ENCODE measurements around the gene STIM1. TPM values are rescaled to one million over a fixed set of nuclear protein-coding genes. Genes with fewer than 3 reads are reported as not detected.

The STIM1 gene
- total RNA-seq, 1 experiment from 2014 or later, result 15.2 TPM

- Histone ChIP-seq H3K14ac (ENCODE audit: insufficient read depth, low read length) (no peak overlapping the region), H3K18ac (ENCODE audit: insufficient read length, low read depth, low read length) (no peak overlapping the region), H3K27ac (ENCODE audit: insufficient read length, low read depth, low read length) (no peak overlapping the region), H4K5ac (ENCODE audit: insufficient read length, low read depth, low read length) (no peak overlapping the region), H2BK5ac (ENCODE audit: insufficient read length, low read length) (no peak overlapping the region), H3K9ac (ENCODE audit: extremely low read depth, insufficient read length, low read length) (no peak overlapping the region), H4K20me1 (ENCODE audit: control insufficient read depth, insufficient read depth, insufficient read length) (no peaks in the 10 kb centered on the region), H3K56ac (ENCODE audit: insufficient read length, low read depth, low read length) (no peak overlapping the region), H2AFZ (ENCODE audit: low read length) (no peak overlapping the region), H3K4me2 (ENCODE audit: insufficient read depth, insufficient read length, low read length) (peak overlapping the region; percentile 40), H2BK20ac (ENCODE audit: low read depth, low read length, poor library complexity, severe bottlenecking) (no peak overlapping the region), H2BK15ac (ENCODE audit: low read depth, low read length) (no peak overlapping the region), H4K8ac (replicated peaks; ENCODE audit: insufficient read length, low read depth, low read length) (no peak overlapping the region), H3K27me3 (ENCODE audit: insufficient read depth, low read length) (no peaks in the 10 kb centered on the region; the same call in 1 of the 2 replicates), H3K23me2 (ENCODE audit: insufficient read length, low read depth, low read length, poor library complexity, severe bottlenecking) (peaks cover 12% of the 10 kb centered on the region), H3K4ac (ENCODE audit: low read depth, low read length) (no peak overlapping the region), H3K79me1 (ENCODE audit: insufficient read depth, low read depth, low read length, poor library complexity, severe bottlenecking) (no peaks in the 10 kb centered on the region), H2AK5ac (ENCODE audit: insufficient read length, low read length) (no peak overlapping the region), H3K79me2 (ENCODE audit: insufficient read depth, low read length) (no peaks in the 10 kb centered on the region), H3K9me3 (ENCODE audit: control insufficient read depth, low read depth, low read length) (no peaks in the 10 kb centered on the region), H2BK12ac (ENCODE audit: insufficient read length, low read depth, low read length) (no peak overlapping the region), H4K91ac (ENCODE audit: insufficient read length, low read depth, low read length) (no peak overlapping the region), H3K4me1 (ENCODE audit: insufficient read depth, low read length) (peaks cover 4% of the 10 kb centered on the region; the same call in 1 of the 2 replicates), H2BK120ac (ENCODE audit: low read depth, low read length, poor library complexity, severe bottlenecking) (no peak overlapping the region), H3K23ac (ENCODE audit: insufficient read length, low read depth, low read length) (no peak overlapping the region), H3T11ph (ENCODE audit: low read length) (no peak overlapping the region)
- H3K27ac Mint-ChIP-seq, result peak overlapping the region in 1 of 3 experiments; percentile 7; a peak in 1 of 7 replicates
- peaks cover 50 to 60% of the 10 kb centered on the region in 2 experiments for H3K4me1 Mint-ChIP-seq
- no peak for TF ChIP-seq CTCF (conservative IDR thresholded peaks at IDR 0.05)
- H3K27me3 Mint-ChIP-seq (ENCODE audit: low read depth), result peaks cover 24% of the 10 kb centered on the region
- DNase-seq, result no peak
- peak overlapping the region; percentile 87 to 93 for H3K4me3 Mint-ChIP-seq
- peaks cover 0 to 4% (median 0%) of the 10 kb centered on the region in 3 experiments; a peak in 1 of 7 replicates for H3K36me3 Mint-ChIP-seq (ENCODE audit: insufficient read depth in 1 of 3, low read depth in 3 of 3)
- H3K9me3 Mint-ChIP-seq, result no peaks in the 10 kb centered on the region
- no CpG with 5 or more reads among the region's 5 CpGs for WGBS (ENCODE audit: extremely low coverage, insufficient read length, low lambda C conversion rate)
Measured at GRCh38 chr11:3856856-3857553, 1.5 kb downstream of the STIM1 start.

Data from H9 (cell line).